IPS DF 19.7 (cell line): ENCODE data around the gene FOXN3.

ENCODE experiments used
- DNase-seq: peaks from one replicate; pipeline ENCODE4 v3.0.0-alpha.2; 2013; ENCODE audit warnings: low read depth, low spot score

The FOXN3 gene

DNA sequence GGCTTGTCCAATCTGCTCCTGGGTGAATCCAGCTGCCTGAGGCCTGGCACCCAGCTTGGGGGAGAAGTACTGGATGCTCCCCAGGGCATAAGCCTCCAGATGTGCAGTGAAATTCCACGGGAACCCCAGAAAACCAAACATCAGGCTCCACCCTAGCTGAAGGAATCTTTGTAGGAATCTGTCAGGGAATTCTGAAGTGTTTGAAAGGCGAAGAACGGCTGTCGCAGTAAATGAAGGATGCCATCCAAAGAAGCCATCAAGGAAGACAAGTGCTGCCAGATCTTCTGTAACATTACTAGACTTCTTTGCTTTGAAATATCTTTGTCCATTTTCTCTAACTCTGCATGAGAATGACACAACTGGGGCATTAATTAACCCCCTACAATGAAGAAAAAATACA is 219.4 kb downstream of the FOXN3 start:
- DNase-seq = no peak

DNA sequence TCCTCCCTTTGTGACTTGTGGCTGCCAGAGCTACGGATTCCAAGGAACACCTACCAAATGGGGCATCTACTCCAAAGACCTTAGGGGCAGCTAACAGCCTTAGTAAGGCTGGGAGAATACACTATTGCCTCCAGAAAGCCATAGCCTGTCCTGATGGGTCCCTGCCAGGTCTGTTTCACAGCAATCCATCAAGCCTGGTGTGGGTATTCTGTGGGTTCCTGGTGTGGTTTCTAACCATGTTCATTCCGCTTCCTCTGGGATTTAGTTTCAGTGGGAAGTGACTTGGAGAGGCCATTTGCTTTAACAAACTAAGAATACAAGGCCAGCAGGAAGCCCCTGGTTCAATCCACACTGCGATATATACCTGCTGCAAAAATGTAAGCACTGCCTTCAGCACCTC is 220.5 kb downstream of the FOXN3 start:
- no peak for DNase-seq

DNA sequence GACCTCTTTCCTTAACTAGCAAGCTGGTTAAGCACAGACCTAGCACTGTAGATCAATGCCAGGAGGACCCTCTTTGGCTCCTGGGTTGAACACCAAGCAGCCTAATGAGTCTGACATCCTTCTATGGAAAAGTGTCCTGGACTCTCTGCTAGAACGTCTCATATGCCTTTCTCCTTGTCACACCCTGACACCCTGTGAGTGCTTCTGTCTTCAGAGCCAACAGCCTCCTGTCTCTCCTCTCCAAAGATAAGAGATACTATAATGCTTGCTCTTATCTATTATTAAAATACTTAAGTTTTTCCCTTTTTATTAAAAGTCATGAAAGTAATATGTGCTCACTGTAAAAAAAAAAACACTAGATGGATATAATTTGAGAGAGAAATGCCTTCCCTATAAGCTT is 222.7 kb downstream of the FOXN3 start:
- no peak for DNase-seq

DNA sequence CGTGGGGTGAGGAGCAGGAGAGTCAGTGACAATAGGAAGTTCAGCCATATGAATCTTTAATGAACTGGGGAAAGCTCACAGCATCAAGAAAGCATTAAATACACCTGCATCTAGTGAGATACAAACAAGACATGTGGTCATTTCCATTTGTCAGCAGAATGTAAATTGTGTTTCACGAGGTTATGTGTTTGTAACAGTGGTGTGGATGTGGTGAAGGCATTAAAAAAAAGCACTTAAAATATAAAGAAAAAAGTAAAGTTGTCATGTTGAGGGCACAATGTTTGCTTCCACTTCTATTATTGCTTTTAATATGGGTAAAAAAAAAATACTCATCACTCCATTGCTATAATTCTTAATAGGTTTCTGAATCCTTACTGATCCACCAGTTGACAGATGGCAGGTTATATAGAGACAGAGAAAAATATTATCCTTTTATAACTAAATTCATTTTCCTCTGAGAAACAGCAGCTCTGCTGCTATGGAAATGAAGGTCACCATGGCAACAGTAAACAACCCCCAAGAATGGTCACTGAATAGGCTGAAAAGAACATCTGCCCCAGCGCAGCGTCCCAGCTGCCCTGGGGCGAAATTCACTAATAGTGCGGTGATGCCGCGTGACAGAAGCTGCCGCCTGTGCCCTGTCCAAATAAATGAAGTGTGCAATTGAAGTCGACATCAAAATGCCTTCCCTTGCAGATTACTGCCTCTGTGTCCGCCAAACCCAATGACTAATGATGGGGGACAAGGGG is 226.1 kb downstream of the FOXN3 start:
- no peak for DNase-seq

DNA sequence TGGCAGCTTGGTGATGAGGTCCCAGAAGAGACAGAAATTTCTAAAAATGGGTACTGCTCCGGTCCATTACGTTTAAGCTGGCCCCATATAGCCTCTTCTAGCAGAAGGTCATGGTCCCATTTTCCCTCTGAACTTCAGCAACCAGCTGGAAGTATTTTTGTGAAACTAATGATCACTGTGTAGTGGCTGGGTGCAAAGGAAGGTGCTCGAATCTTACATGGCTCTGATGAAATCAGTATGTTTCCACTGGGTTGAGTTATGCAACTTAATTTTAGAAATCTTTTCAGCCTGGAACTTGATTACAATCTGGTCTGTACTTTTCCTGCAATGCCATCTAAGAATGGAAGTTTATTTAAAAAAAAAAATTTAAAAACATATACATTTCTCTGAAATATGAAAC is 228.5 kb downstream of the FOXN3 start:
- DNase-seq = no peak

DNA sequence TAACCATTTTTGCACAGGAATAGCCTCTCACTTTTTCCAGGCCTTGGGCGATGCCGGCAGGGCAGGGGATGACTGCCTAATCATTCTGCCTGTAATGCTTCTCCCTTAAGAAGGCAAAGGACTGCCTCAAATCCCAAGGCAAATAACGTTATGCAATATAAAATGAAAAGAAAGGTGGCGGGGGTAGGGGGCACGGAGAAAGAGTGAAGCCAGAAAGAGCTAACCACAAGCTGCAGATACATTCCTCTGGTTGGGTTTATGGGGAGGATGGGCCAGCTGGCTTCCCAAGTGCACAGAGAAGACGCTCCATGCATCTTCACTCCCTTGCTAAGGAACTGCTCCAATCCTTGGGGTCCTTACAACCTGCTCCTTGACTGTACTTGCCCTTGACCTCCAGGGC is 229.5 kb downstream of the FOXN3 start:
- DNase-seq = no peak

DNA sequence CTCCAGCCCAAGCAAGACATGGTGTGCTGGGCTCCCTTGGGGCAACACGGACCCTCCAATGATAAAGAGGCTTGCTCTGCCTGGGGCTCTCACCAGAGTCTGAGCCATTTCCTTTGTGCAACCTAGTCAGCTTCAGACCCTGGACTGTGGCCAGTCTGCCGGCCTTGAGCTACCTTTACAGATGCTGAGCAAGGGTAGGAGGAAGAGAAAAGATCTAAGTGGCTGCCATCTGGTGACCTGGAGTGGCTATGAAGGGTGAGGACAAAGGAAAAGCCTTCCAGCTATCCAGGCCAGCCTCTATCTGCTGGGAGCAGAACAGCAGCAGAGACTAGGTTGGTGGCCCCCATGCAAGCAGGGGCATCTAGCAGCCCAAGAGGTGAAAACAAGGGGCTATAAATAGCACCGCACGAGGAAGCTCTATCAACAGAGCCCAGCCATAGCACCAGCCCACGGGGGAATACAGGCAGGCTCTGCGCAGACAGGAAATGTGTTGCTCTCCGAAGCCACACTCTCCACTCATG is 230.1 kb downstream of the FOXN3 start:
- DNase-seq = no peak

DNA sequence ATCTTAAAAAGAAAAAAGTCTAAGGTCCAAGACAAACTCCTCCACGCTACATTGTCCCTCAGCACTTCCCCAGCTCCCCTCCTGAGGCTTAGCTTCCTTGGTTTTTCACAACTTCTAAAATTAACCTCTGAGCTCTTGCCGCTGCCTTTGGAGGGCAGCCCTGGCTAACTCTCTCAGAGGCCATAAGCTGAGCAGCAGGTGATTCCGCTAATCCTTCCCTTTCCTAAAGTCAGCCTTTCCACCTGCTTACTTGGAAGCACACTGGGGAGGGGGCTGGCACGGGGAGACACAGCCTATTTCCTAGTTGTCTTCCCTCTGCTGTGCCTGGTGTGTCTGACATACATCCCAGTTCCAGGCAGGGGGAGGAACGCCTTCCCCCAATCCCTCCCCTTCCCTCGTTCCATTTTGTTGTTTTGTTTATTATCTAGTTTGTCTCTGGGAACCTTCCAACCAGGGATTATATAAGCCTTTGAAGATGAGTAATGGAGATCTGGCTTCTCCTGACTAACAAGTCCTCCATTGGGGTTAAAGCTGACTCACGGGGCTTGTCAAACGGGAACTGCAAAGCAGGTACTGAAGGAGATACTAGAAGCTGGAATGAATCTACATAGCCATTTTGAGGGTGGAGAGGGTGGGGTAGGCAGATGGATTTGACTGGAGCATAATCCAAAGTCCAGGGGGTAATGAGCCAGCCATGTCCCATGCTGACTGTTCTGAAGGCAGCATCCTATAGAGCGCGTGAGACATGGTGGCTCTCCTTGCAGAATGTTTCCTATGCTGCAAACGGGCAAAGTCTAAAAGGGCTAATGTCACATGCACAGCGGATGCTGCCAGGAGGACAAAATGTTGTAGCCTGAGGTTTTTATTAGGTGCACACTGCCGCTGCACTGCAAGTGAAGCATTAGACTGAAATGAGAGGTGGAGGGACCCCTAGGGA is 230.8 kb downstream of the FOXN3 start:
- DNase-seq = no peak

DNA sequence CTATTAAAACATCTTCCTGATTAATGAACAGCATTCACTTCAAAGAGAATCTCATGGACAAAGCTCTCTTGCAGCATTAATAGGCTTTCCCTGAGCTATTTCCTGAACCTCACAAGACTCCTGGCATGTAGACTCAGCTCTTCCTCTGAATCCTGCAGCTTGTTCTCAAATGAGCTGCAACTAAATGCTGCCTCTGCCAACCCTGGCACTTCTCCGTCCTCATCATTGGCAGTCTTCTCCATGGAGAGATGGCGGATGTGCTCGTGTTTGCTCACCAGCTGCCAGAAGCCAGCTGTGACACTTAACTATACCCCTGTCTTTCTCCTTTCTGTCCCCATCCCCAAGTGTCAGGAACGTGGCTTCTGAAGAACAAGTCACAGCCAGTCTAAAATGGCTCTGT is 232.1 kb downstream of the FOXN3 start:
- no peak for DNase-seq

DNA sequence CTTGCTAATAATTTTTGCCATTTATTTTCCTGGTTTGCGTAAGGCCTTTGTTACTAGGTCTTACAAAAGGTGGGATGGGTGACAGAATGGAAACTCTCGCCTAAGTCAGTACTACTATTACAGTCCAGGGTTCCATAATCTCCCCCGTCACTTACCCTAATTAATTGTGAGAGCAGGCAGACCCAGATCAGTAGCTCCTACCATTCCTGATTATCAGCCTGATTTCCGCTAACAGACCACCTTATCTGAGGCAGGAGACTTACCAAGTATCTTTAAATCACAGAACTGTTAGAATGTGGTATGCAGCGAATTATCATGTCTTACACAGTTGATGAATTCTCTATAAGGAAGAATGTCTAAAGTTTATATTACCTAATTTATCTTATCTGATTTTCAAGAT is 234.7 kb downstream of the FOXN3 start:
- no peak for DNase-seq

DNA sequence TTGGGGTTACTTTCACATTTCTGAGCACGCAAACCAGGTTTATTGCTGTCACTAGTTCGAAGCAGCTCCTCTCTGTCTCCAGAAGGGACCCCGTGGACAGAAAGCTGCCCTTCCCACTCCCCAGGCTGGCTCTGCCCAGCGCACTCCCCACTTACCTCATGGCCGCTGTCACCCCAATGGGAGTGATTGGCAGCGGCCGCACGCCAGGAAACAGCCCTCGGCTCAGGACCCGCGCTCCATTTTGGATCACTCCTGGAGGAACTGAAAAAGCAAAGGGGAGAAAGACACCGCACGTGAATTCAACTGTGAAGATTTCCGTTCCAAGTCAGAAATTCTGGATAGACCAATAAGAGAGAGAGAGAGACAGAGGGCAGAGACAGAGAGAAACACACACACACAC is 236.5 kb downstream of the FOXN3 start:
- no peak for DNase-seq

DNA sequence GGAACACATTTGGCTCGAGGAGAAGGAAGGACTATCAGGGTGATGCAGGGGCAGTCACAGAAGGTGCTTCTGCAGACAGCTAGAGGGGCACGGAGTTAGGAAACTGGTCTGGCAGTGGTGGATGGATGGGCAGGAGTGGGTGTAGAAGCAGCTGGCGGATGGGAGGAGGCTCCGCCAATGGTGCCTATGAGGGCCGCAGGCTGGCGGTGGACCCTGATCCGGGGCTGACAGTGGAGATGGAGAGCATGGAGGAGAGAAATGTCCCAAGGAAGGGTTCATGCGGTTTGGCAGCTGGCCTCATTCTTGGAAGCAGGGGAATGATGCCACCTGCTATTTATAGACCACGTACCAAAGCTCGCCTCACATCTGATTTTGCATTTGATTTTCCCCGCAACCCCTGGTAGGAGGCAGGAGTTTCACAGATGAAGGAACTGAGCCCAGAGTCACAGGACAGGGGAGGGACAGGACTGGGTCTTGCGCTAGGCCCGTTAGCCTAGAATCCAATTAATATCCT is 237.1 kb downstream of the FOXN3 start:
- no peak for DNase-seq

DNA sequence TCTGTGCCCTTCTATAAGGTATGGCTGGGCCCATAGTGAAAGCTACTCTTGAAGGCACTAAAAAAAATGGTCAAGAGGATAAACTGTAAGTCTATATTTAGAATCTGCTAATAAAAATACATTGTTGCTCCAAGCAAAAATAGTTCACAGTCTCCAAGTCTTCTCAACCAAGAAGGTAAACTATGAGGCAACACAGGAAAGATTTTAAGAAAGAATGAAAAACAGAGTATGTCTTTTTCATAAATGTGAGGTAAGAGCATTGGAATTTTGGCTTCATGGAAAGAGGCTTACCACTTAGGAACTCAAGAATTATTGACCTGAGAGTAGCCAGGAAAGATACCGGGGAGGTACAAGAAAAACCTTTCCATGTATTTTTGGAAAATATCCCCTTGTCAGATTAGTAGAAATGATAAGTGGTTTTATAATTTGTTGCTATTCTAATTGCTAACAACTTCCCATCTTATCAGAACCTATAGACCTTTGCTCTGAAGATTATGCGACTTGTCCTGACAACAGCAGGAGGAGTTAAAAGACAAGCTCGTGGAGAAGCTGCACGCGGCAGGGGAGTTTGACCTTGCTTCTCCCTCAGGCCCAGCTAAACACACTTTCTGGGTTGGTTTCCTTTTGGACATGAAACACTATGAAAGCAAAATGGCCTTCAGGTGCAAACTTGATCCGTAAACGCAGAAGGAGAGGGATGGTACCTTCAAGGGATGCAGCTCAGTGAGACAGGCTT is 238.1 kb downstream of the FOXN3 start:
- DNase-seq = no peak

DNA sequence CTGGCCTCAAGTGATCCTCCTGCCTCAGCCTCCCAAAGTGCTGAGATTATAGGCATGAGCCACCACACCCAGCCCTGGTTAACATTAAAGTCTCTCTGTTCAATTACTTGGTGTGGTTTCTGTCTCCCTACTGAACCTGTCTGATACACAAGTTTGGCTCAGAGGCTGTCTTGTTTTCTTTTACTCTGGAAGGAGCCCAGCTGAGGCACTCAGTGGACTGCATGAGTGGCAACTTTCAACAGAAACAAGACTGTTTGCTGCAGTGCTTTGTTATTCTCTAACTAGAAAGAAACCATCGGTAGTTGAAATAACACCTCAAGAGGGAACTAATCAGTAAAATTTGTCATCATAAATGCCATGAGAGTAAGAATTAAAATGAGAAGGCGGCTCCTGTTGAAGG is 238.7 kb downstream of the FOXN3 start:
- DNase-seq = no peak

DNA sequence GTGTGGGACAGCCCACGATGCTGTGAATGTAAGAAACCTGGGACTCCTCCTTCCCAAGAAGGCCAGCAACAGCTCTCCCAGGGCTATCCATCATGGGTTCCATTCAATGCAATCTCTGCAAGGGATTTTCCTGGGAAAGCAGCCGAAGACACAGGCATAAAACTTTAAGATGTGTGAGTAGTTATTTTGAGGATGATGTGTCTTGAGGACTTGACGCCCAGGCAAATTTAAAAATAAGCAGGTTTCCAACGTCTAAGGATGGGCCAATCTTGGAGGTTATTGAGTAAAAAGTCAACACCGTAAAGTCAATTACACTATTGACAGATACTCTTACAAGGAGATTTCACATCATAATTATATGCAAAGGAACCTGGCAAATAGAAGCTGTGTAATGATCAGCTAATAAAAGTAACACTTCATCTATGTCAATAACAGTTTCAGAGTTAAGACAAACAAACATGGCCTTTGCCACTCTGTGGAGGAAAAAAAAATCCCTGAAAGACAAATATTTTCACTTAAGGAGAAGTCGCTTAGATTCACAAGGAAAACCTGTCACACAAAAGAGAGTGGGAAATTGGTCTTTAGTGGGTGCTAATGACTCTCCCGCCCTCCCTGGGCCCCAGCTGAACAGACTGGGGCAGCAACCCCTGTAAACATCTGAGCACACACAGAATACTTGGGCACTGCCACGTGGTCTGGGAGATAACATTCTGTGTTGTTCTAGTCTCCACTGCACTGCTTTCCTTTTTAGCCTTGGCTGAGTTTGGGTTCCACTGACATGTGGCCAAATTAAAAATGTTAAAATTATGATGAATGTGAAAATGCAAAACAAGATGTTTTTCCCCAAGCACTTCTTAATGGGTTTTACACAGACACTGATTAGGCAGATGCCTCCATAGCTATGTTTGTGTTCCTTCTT is 240.9 kb downstream of the FOXN3 start:
- no peak for DNase-seq

DNA sequence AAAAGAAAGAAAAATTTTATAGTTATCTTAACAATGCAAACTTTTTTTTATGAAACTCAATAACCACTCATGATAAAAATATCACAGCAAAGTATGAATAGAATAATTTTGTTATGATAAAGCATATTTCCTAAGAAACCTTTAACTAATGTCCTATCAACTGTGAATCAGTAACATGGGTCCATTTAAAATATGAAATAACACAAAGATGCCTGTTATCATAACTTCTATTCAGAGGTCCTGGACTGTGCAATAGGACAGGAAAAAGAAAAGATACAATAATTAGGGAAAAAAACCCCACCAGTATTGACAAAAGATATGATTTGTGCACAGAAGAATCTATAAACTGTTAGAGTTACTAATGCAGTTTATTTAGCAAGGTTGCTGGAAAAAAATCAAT is 245.4 kb downstream of the FOXN3 start:
- DNase-seq = no peak

DNA sequence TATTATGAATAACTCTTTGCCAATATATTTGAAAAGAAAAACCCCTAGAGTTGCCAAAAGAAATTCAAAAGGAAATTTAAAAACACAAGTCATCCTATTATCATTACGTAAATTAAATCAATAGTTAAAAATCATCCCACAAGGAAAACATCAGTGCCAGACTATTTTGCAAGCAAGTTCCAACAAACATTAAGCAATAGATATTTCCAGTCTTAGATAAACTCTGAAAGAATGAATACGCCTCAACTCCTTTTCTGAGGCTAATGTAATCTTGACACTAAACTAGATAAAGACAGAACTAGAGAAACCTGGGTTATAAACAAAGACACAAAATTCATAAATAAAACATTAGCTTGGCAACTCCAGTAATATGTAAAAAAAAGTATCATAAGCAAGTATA is 245.9 kb downstream of the FOXN3 start:
- DNase-seq = no peak

DNA sequence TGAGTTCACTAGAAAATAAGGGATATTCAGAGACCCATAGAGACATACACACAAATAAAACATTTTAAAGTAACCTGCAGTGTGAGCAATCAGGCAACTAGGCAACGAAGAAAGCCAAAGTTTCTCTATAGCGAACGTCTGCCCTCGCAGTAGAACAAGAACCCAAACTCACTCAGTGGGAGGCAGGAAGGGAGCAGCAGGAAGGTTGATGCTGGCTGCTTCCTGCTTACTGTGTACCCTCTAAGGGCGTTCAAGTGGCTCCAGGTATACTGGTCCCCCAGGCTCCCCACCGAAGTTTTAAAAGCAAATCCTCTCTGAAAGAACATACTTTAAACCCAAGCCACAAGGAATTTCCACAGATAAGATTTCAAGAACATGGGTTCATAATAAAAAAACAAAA is 249.3 kb downstream of the FOXN3 start:
- no peak for DNase-seq

DNA sequence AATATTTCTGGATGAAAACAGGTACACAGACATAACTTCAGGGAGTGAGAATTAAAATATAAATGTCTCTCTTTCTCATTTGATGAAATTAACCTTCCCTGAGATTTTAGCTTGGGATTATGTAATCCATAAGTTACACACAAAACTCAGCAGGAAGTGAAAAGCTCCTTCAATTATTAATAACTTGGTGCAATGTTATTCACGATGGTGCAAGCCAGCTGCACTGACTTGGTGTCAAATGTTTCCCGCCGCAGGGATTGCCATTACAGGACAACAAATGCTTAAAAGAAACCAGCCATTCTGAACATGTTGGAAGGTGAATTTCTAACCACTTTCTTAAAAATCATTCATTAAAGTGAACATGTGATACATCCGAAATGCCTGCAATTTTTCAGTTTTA is 250.4 kb downstream of the FOXN3 start:
- no peak for DNase-seq
